ENCODE data around the gene BASP1.

Gene BASP1

GRCh38 chr5:17233488-17233887 lies 16.1 kb downstream of the BASP1 start:
- no peak overlapping the region for H3K4me3 ChIP-seq (replicated peaks in 1 of 2; ENCODE audit: low read depth in 2 of 2, low read length in 2 of 2)
- TF ChIP-seq, protein P1, sequence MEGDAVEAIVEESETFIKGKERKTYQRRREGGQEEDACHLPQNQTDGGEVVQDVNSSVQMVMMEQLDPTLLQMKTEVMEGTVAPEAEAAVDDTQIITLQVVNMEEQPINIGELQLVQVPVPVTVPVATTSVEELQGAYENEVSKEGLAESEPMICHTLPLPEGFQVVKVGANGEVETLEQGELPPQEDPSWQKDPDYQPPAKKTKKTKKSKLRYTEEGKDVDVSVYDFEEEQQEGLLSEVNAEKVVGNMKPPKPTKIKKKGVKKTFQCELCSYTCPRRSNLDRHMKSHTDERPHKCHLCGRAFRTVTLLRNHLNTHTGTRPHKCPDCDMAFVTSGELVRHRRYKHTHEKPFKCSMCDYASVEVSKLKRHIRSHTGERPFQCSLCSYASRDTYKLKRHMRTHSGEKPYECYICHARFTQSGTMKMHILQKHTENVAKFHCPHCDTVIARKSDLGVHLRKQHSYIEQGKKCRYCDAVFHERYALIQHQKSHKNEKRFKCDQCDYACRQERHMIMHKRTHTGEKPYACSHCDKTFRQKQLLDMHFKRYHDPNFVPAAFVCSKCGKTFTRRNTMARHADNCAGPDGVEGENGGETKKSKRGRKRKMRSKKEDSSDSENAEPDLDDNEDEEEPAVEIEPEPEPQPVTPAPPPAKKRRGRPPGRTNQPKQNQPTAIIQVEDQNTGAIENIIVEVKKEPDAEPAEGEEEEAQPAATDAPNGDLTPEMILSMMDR (IDR thresholded peaks at IDR 0.05; ENCODE audit: low read depth, low read length), result no peak
- peak in 1 of 2 donors; percentile 60 for DNase-seq (ENCODE audit: low read depth in 2 of 2)

- no peak for DNase-seq (ENCODE audit: low read depth in 2 of 2)
- no peak overlapping the region for H3K4me3 ChIP-seq (replicated peaks in 1 of 2; ENCODE audit: low read depth in 2 of 2, low read length in 2 of 2)
- TF ChIP-seq, protein P1 (IDR thresholded peaks at IDR 0.05; ENCODE audit: low read depth, low read length), result no peak
These were observed 16.9 kb downstream of the BASP1 start for GRCh38 chr5:17234374-17234773.

GRCh38 chr5:17235731-17236330 lies 18.4 kb downstream of the BASP1 start:
- H3K4me3 ChIP-seq (replicated peaks in 1 of 2; ENCODE audit: low read depth in 2 of 2, low read length in 2 of 2), result no peak overlapping the region
- TF ChIP-seq, protein P1 (IDR thresholded peaks at IDR 0.05; ENCODE audit: low read depth, low read length), result no peak
- peak; percentile 41 to 48 for DNase-seq (ENCODE audit: low read depth in 2 of 2)

- TF ChIP-seq, protein P1 (IDR thresholded peaks at IDR 0.05; ENCODE audit: low read depth, low read length), result no peak
- H3K4me3 ChIP-seq (replicated peaks in 1 of 2; ENCODE audit: low read depth in 2 of 2, low read length in 2 of 2), result no peak overlapping the region
- peak; percentile 40 to 73 for DNase-seq (ENCODE audit: low read depth in 2 of 2)
These were observed 21.1 kb downstream of the BASP1 start for GRCh38 chr5:17238521-17239041.

DNA sequence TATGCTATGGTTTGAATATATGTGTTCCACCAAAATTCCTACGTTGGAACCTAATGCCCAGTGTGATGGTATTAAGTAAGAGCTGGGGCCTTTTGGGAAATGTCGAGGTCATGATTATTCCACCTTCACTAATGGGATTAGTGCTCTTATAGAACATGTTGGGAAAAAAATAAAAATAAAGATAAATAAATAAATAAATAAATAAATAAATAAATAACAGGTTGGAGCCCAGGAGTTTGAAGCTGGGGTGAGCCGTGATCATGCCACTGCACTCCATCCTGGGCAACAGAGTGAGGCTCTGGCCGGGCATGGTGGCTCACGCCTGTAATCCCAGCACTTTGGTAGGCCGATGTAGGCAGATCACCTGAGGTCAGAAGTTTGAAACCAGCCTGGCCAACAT lies 22.5 kb downstream of the BASP1 start:
- TF ChIP-seq, protein P1 (IDR thresholded peaks at IDR 0.05; ENCODE audit: low read depth, low read length), result no peak
- H3K4me3 ChIP-seq (replicated peaks in 1 of 2; ENCODE audit: low read depth in 2 of 2, low read length in 2 of 2), result no peak overlapping the region
- no peak for DNase-seq (ENCODE audit: low read depth in 2 of 2)

DNA sequence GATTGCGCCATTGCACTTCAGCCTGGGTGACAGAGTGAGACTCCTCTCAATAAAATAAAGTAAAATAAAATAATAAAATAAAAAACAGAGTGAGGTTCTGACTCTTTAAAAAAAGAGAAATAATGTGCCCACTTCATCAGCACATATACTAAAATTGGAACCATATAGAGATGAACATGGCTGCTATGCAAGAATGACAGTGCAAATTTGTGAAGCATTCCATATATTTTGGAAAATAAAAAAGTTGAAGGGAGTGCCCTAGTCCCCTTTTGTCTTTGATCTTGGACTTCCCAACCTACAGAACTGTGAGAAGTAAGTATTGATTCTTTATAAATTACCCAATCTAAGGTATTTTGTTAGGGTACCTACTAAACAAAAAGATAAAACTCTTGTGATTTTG lies 23.1 kb downstream of the BASP1 start:
- DNase-seq (ENCODE audit: low read depth in 2 of 2), result no peak
- H3K4me3 ChIP-seq (replicated peaks in 1 of 2; ENCODE audit: low read depth in 2 of 2, low read length in 2 of 2), result no peak overlapping the region
- TF ChIP-seq, protein P1 (IDR thresholded peaks at IDR 0.05; ENCODE audit: low read depth, low read length), result no peak

DNA sequence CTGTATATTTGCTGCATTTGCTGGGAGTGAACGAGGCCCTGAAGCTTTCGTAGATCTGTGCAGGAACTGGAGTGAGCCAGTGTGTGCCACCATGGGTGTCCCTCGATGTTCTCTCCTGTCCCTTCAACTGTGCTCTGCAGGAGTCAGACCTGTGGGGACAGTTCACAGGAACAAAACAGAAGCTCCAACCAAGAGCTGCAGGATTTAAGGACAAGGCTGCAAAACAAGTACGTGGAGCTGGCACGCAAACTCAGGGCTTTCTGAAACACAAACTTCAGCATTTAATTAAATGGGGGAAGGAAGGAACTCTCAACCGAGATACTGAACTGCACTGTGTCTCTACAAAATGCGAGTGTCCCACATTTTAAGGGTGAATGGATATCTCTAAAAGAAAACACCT lies 24.2 kb downstream of the BASP1 start:
- no peak overlapping the region for H3K4me3 ChIP-seq (replicated peaks in 1 of 2; ENCODE audit: low read depth in 2 of 2, low read length in 2 of 2)
- TF ChIP-seq, protein P1 (IDR thresholded peaks at IDR 0.05; ENCODE audit: low read depth, low read length), result no peak
- DNase-seq (ENCODE audit: low read depth in 2 of 2), result no peak

All from cardiac fibroblast (primary cell).